Muscle layer of colon (tissue), 2 donors: ENCODE data around the gene TMEM151B.

ENCODE experiments used
- H3K27ac ChIP-seq: one replicate; pipeline ENCODE4 v1.7.0; 2013; ENCODE audit warnings: low read depth, mild to moderate bottlenecking, low read length, moderate library complexity
- H3K27me3 ChIP-seq, 2 donors: one replicate each; pipeline ENCODE4 v1.7.0; 2013; ENCODE audit warnings: low read length in 2 of 2, mild to moderate bottlenecking in 2 of 2; ENCODE audit not compliant: insufficient read depth in 2 of 2, control insufficient read depth in 1 of 2
- H3K36me3 ChIP-seq: one replicate; pipeline ENCODE4 v1.7.0; 2013; ENCODE audit warnings: mild to moderate bottlenecking, low read length; ENCODE audit not compliant: insufficient read depth
- H3K4me1 ChIP-seq: one replicate; pipeline ENCODE4 v1.7.0; 2013; ENCODE audit warnings: mild to moderate bottlenecking, low read length; ENCODE audit not compliant: insufficient read depth
- H3K4me3 ChIP-seq, 2 donors: one replicate each; pipeline ENCODE4 v1.7.0; 2013; ENCODE audit warnings: low read length in 2 of 2, low read depth in 1 of 2, mild to moderate bottlenecking in 1 of 2, moderate library complexity in 1 of 2
- H3K9ac ChIP-seq: one replicate; pipeline ENCODE4 v1.7.0; 2013; ENCODE audit warnings: low read length
- H3K9me3 ChIP-seq: one replicate; pipeline ENCODE4 v1.7.0; 2013; ENCODE audit warnings: mild to moderate bottlenecking, low read length
- donor health status: abdominal sarcoma.
- donor health status: Adenocarcinoma of cecum.

TMEM151B gene

GRCh38 chr6:44278315-44278714 is 8.1 kb downstream of the TMEM151B start:
- no peaks in the 10 kb centered on the region for H3K9me3 ChIP-seq
- H3K27me3 ChIP-seq, result peaks cover 8 to 46% of the 10 kb centered on the region in 2 donors
- no peaks in the 10 kb centered on the region for H3K4me1 ChIP-seq
- no peaks in the 10 kb centered on the region for H3K36me3 ChIP-seq
- H3K9ac ChIP-seq, result no peak overlapping the region
- H3K27ac ChIP-seq, result no peak overlapping the region
- H3K4me3 ChIP-seq, result no peak overlapping the region

- no peak overlapping the region for H3K9ac ChIP-seq
- no peaks in the 10 kb centered on the region for H3K36me3 ChIP-seq
- H3K9me3 ChIP-seq, result no peaks in the 10 kb centered on the region
- no peak overlapping the region for H3K4me3 ChIP-seq
- no peaks in the 10 kb centered on the region for H3K4me1 ChIP-seq
- peaks cover 4 to 39% of the 10 kb centered on the region in 2 donors for H3K27me3 ChIP-seq
- no peak overlapping the region for H3K27ac ChIP-seq
These were observed 8.8 kb downstream of the TMEM151B start for GRCh38 chr6:44278774-44279697.

- no peak overlapping the region for H3K9ac ChIP-seq
- no peak overlapping the region for H3K4me3 ChIP-seq
- H3K4me1 ChIP-seq, result no peaks in the 10 kb centered on the region
- no peak overlapping the region for H3K27ac ChIP-seq
- no peaks in the 10 kb centered on the region for H3K9me3 ChIP-seq
- peaks cover 0 to 8% of the 10 kb centered on the region in 2 donors for H3K27me3 ChIP-seq
- no peaks in the 10 kb centered on the region for H3K36me3 ChIP-seq
These were observed 13.9 kb downstream of the TMEM151B start for GRCh38 chr6:44284121-44284520.

- H3K9me3 ChIP-seq, result no peaks in the 10 kb centered on the region
- no peak overlapping the region for H3K9ac ChIP-seq
- no peak overlapping the region for H3K27ac ChIP-seq
- H3K27me3 ChIP-seq, result peaks cover 0 to 15% of the 10 kb centered on the region in 2 donors
- no peak overlapping the region for H3K4me3 ChIP-seq
- H3K36me3 ChIP-seq, result no peaks in the 10 kb centered on the region
- no peaks in the 10 kb centered on the region for H3K4me1 ChIP-seq
These were observed 14.6 kb downstream of the TMEM151B start for GRCh38 chr6:44284867-44285266.

- Histone ChIP-seq H3K9me3 (no peaks in the 10 kb centered on the region), H3K4me3 (no peak overlapping the region), H3K36me3 (no peaks in the 10 kb centered on the region), H3K9ac (no peak overlapping the region), H3K27ac (no peak overlapping the region), H3K4me1 (no peaks in the 10 kb centered on the region), H3K27me3 (peaks cover 0 to 20% of the 10 kb centered on the region in 2 donors)
These were observed 15.5 kb downstream of the TMEM151B start for GRCh38 chr6:44285552-44286284.

- no peak overlapping the region for H3K27ac ChIP-seq
- no peaks in the 10 kb centered on the region for H3K9me3 ChIP-seq
- no peak overlapping the region for H3K4me3 ChIP-seq
- no peak overlapping the region for H3K9ac ChIP-seq
- peaks cover 0 to 24% of the 10 kb centered on the region in 2 donors for H3K27me3 ChIP-seq
- no peaks in the 10 kb centered on the region for H3K36me3 ChIP-seq
- H3K4me1 ChIP-seq, result no peaks in the 10 kb centered on the region
These were observed 16.0 kb downstream of the TMEM151B start for GRCh38 chr6:44286285-44286565.

- Histone ChIP-seq H3K36me3 (no peaks in the 10 kb centered on the region), H3K9me3 (no peaks in the 10 kb centered on the region), H3K27me3 (peaks cover 0 to 29% of the 10 kb centered on the region in 2 donors), H3K4me1 (no peaks in the 10 kb centered on the region), H3K27ac (no peak overlapping the region), H3K9ac (no peak overlapping the region), H3K4me3 (no peak overlapping the region)
These were observed 16.5 kb downstream of the TMEM151B start for GRCh38 chr6:44286747-44287146.

GRCh38 chr6:44289726-44290260 is 19.5 kb downstream of the TMEM151B start:
- Histone ChIP-seq H3K27ac (no peak overlapping the region), H3K9me3 (no peaks in the 10 kb centered on the region), H3K36me3 (no peaks in the 10 kb centered on the region), H3K9ac (no peak overlapping the region), H3K27me3 (peaks cover 2 to 49% of the 10 kb centered on the region in 2 donors), H3K4me1 (no peaks in the 10 kb centered on the region), H3K4me3 (no peak overlapping the region)

GRCh38 chr6:44291841-44292240 is 21.6 kb downstream of the TMEM151B start:
- Histone ChIP-seq H3K9me3 (no peaks in the 10 kb centered on the region), H3K4me1 (peaks cover under 1% of the 10 kb centered on the region), H3K36me3 (no peaks in the 10 kb centered on the region), H3K27ac (no peak overlapping the region), H3K27me3 (peaks cover 21 to 66% of the 10 kb centered on the region in 2 donors), H3K4me3 (no peak overlapping the region), H3K9ac (no peak overlapping the region)

GRCh38 chr6:44292661-44293365 is 22.6 kb downstream of the TMEM151B start:
- H3K4me3 ChIP-seq, result no peak overlapping the region
- peaks cover 27 to 70% of the 10 kb centered on the region in 2 donors for H3K27me3 ChIP-seq
- no peak overlapping the region for H3K9ac ChIP-seq
- H3K36me3 ChIP-seq, result no peaks in the 10 kb centered on the region
- peaks cover 4% of the 10 kb centered on the region for H3K4me1 ChIP-seq
- no peaks in the 10 kb centered on the region for H3K9me3 ChIP-seq
- H3K27ac ChIP-seq, result no peak overlapping the region
